GM19351 (cell line): ENCODE measurements around the gene PSMG3.

Source experiments
- ATAC-seq: cut with Tn5 transposase; IDR thresholded peaks from one replicate; pipeline ENCODE4 v1.9.1; 2021; ENCODE audit warnings: mild to moderate bottlenecking, moderate library complexity; ENCODE audit not compliant: unreplicated experiment

Gene PSMG3

DNA sequence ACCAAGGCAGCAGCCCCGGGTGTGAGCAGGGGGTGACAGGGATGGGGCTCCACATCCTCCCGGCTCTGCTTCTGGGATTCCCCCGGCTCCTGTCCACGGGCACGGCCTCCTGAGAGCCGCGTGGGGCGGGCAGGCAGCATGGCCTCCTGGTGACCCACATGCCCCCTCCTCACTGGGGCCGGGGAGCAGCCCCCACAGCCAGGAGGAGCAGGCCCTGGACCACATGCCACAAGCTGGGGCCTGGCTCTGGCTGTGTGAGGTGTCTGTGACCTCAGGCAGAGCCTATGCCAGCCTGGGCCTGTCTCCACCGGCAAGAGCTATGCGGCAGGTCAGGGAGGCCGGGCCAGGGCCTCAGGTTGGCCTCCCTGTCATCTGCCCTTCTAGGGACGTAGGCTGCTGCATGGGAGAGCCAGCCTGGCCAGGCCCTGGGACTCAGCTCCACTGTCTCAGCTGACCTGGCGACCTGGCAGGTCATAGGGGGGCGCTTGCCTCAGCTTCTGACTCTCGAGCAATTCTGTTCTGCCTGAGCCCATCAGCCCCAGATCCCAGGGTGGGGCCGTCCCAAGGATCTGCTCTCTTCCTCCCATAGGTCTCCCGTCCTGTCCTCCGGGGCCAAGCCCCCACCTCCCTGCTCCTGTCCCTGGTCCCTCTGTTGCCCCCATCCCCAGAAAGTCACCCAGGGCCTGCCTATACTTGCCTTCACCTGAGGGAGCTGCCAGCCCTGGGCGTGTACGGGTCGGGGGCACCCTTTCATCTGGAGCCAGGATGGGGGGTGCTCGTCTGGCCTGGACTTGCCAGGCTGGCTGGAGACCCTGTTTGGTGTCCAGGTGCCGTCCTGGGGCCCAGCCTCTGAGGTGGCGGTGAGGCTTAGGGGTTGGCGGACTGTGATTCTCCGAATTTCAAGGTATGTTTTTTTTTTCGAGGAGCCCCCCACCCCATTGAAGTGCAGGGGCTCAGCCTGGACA lies 9.9 kb downstream of the PSMG3 start:
- ATAC-seq = no peak

DNA sequence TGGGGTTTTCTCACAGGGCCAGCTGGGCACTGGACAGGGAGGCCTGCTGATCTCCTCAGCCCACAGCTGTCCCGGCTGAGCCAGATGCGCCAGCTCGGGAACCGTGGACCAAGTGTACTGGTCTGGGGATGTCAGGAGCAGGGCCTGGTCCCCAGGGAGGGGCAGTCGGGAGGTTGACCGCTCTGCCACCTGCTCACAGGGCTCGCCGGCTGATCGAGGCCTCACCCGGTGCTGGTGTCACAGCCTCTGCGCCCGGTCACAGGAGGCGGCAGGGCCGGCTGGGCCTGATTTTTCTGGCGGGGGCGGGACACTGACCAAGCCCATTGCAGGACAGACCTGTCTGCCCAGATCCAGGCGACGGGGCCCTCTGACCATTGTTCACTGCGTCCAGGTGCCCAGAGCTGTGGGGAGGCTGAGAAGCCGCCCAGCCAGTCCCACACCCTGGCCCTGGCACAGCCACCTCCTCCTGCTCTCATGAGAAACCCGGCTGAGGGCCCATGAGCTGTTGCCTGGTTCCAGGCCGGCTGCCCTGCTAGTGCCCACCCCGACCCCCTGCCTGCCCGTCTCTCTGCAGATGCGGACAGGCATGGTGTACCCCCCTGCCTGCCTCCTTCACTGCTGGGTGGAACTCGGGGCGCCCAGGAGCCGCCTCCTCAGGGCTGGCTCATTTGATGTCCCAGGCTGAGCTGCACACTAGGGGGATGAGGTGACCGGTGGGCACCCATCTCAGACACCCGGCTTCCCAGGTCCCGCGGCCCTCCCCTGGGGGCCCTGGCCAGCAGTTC lies 10.8 kb downstream of the PSMG3 start:
- ATAC-seq = no peak

DNA sequence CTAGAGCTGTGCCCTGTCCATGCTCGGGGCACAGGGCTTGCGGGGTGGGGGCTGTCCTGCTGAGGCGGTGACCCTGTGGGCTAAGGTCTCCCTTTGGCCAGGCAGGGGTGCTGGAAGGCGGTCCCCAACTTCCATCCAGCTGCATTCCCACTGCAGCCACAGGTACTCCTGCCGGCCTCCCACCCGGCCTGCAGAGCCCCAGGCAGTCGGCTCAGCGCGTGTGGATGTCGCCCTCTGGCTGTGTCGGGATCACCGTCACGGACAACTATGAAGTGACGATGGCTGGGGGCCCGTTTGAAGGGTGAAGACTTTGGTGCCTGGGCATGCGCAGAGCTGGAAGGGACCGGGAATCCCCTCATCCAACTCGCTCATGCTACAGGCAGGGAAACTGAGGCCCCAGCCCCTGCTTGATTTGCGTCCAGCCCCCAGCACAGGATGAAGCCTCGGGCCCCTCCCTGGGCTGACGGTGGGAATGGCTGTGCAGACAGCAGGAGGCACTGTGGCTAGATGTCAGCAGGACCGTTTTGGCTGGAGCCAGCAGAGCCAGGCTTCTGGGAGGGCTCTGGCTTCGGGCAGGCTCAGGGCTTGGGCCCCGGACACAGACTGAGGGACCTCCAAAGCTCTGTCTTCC lies 11.5 kb downstream of the PSMG3 start:
- no peak for ATAC-seq

DNA sequence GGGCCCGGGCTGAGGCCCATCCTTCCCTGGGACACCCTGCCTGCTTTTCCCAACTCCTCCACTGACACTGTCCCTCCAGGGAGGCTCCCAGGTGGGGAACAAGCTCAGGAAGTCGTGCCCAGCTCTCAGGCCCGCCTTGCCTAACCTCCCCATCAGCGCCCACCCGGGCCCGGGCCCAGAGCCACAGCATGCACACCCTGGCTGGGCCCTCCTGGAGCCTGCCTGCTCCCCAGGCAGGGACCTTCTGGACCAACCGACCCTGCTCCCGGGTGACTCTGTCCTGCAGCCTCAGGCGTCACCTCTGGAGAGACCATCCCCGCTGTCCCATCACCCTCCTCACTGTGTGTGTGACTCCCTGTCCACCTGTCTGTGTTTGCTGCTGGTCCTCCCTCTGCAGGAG lies 12.1 kb downstream of the PSMG3 start:
- no peak for ATAC-seq

DNA sequence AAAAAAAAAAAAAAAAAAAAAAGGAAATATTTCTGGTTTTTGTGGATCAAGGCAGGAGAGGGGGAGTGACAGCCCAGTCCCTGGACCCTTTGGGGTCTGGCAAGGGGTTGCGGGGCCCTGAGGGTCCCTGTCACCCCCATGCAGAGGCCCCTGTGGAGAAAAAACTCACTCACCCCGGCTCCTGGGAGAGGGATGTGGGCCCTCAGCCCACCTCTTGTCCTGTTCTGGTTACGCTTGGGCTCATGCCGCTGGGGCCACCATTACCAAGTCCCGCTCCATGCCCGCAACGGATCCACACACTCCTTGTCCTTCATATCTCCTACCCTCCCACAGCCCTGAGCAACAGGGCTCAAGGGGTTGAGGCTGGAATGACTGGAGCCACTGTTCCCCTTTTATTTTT lies 12.8 kb downstream of the PSMG3 start:
- no peak for ATAC-seq

DNA sequence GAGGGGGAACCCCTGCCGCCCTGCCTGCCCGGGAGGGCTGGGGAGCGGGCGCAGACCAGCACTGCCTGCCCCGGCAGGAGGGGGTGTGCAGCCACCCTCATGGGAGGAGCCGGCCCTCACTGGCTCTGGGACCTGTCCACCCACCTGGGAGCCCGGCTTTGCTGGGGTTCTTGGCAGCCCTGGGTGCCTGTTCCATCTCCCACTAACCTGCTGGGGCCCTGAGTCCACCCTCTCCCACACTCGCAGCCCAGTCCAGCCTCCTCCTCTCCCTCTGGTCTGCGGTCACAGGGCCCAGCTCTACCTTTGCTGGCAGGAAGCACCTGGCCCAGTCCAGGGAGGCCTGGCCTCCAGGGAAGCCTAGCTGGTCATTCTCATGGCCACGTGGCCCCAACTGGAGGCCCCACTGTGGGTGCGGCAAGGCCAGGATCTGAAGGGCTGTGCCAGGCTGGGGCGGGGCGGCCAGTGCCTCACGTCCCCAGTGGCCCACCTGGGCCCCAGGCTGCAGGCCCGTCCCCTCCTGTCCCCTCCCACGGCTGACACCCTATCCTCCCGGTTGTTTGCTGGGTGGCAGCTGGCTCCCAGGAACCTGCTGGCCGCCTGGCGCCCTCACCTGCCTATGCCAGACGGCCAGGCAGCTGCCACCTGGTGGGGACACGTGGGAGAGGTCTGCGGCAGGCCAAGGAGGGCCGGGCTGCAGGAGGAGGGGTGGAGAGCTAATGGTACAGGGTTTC lies 13.9 kb downstream of the PSMG3 start, which contains the start of gene TMEM184A:
TSS of gene TMEM184A (minus strand) at position 393 of the 731 bp plus-strand sequence. CDS start 721 bp downstream, outside the sequence.
- ATAC-seq = no peak

DNA sequence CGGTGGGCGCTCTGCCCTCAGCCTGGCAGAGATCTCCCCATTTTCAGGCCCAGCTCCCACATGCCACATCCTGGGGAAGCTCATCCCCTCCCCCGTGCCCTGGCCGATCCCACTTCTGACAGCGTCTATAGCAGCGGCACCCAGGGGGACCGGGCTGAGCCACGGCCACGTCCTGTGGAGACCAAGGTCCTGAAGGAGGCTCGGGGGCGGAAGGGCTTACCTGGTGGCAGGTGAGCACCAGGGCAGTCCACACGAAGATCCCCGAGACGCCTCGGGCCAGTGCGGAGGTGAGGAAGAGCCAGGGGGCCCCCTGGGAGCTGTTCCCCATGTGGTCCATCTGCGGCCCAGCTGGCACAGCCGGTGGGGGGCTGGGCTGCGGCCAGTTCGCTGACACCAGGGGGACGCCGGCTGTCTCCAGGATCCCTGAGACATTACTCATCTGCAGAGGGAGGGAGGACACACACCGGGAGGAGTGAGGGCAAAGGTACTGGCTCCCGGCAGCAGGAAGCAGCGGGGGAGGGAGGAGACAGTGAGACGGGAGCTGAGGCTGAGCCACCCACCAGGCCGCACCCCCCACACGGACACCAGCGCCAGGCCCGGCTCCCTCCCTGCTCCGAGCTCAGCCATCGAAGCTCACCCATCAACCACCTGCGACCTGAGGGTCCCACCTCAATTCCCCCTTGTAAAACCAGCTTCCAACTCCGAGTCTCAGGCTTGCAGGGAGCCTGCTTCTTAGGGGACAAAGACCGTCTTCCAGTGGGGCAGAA lies 14.6 kb downstream of the PSMG3 start:
- ATAC-seq = no peak

DNA sequence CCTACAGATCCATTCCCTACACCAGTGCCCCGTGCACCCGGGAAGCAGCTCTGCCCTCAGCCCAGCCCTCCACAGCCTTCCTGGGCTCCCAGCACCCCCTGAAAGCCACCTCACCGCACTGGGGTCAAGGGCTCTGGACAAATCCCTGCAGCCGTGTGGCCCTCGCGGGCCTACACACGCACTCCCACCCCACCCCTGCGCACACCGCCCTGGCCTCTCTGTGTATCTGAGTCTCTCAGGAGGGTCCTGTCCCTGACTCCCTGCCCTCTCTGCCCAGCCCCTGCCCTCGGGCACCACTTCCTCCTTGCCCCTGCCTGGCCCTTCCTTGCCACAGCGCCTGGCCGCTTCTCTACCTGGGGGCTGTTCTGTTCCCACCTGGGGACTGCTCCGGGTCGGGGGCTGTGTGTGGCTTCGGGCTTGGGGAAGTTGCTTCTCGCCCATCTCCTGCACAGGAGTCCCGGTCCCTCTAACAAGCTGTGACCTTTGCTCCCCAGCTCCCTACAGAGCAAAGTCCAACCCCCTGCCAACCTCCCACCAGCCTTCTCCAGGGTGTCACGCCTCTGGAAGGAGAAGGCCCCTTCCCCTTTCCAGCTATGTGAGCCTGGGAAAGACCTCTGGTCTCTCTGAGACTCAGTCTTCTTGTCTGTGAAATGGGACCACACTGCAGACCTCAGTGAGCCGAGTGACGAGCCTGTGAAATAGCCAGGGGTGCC lies 15.3 kb downstream of the PSMG3 start:
- ATAC-seq = no peak

DNA sequence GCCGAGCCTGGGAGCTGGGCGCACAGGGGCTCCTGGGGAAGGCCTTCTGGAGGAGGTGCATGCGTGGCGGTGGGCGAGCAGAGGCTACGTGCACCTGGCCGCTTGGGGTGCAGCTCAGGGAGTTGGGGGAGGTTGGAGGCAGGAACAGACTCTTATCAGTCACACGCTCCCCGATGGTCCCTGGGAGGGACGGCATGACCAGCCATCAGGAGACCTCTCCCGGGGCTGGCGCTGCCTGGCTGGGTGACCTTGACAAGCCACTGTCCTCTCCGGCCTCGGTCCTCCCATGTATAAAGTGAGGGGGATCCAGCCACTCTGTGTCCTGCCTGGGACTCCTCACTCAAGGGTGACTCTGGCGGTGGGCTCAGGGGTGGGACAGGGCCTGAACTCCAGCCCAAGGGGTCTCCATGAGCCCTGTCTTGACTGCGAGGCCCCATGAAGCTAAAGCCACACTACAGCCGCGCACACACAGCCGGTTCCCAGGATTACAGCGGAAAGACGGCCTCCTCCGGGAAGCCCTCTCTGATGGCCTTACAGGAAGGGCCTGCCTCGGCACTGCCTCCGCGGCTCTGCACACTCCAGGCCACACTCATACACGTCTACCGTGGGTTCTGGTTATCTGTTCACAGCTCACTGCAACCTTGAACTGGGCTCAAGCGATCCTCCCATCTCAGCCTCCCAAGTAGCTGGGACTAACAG lies 16.2 kb downstream of the PSMG3 start:
- no peak for ATAC-seq

DNA sequence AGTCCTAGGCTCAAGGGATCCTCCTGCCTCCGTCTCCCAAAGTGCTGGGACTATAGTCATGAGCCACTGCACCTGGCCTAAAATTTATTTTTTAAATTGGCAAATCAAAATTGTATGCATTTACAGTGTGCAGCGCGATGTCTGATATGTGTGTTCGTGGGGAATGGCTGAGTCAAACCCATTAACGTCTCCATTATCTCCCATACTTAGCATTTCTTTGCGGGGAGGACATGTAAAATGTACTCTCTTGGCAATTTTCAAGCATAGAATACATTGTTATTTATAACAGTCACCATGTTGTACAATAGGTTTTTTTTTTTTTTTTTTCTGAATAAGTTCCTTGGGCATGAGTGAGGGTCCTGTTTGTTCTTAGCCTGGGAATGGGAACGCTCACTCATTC lies 17.6 kb downstream of the PSMG3 start:
- ATAC-seq = no peak

DNA sequence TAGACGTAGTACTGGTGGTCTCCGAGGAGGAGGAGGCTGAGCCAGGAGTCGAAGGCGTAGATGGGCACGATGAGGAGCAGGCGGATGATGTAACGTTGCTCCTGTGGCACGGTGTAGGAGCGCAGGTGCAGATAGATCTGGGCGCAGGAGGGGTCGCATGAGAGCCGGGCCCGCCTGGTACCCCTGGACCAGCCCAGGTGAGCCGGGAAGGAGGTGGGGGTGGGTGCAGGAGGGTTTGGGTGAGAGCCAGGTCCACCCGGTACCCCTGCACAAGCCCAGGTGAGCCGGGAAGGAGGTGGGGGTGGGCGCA lies 19.0 kb downstream of the PSMG3 start:
- no peak for ATAC-seq

DNA sequence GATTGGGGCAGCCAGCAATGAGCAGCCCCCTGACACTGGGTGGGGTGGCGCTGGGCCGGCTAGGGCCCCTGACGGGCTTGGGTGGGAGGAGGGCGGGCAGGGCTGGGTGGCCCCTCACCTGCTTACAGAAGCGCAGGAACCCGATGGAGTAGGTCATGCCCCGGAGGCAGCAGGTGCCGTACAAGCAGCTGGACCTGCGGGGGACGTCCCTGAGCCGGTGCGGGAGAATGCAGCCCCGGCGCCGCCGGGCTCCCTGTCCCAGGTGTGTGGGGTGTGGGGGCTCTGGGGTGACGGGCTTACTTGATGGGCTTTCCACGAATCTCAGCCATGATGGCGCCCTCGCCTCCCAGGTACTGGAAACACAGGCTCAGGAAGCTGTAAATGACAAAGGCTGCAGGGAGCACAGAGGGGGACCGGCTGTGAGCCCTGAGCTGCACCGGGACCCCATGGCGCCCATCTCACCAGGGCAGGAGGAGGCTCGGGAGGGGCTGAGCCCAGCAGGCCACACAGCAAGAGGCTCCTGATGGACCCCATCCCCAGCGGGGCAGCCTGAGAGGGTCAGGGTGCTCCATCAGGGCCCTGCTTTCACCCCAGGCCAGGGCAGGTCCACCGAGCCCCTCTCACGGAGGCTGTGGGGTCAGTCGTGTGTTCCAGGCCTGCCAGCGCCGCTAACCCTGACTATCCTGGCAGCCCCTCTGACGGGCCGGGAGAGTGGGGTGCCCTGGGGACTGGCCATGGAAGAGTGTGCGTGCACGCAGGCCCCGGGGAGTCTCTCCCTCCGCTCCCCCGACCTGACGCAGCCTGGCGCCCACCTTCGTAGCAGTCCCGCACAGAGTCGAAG lies 19.6 kb downstream of the PSMG3 start:
- no peak for ATAC-seq

DNA sequence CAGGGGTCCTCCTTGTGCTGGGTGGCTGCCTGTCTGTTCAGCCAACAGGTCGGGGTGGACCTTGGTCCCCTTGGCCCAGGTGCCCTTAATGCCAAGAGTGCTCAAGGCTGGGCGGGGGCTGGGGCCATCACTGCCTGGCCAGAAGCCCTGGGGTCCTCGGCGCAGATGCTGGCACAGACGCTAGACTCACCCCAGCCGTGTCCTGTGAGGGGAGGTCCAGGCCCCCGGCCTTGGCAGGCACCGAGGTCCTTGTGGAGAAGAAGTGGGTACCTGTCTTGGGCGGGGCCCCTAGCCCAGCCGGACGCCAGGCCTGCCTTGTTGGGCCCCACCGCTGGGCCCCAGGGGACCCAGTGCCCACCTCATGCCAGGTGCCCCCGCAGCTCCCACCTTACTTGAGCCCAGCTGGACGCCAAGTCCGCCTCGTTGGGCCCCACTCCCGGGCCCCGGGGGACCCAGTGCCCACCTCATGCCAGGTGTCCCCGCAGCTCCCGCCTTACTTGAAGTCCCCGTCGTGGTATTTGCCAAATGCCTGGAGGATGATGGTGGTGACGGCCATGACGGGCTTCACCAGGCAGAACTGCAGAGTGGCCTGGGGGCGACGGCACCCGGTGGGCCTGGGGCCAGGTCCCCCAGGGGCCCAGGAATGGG lies 20.4 kb downstream of the PSMG3 start:
- no peak for ATAC-seq

DNA sequence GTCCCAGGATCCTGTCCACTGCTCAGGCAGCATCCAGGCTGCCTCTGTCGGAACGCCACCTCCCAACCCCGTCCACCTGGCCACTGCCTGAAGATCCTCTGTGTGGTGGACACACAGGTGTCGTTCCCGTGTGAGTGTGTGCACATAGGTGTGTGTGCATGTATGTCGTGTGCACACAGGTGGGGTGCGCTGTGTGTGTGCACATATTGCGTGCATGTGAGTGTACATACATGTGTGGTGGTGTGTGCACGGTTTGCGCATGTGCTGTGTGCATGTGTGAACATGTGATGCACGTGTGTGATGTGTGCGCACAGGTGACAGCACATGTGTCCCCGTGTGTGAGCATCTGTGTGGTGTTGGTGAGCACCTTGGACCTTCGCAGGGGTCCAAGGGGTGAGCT lies 20.9 kb downstream of the PSMG3 start:
- no peak for ATAC-seq

DNA sequence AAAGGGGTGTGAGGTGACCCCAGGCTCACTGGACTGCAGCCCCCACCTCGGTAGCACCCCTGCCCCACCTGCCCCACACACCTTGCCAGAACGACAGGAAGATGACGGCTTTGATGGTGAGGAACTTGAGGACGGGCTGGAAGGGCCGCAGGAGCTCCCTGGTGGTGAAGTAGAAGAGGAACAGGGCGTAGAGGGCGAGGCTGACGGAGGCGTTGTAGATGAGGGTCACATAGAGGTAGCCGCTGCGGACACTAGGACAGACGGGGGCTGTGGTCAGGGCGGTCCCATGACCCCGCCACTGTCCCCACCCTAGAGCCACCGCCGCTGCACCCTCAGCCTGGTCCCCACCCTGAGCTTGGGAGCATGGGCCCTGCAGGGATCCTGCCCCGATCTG lies 21.4 kb downstream of the PSMG3 start:
- ATAC-seq = no peak

DNA sequence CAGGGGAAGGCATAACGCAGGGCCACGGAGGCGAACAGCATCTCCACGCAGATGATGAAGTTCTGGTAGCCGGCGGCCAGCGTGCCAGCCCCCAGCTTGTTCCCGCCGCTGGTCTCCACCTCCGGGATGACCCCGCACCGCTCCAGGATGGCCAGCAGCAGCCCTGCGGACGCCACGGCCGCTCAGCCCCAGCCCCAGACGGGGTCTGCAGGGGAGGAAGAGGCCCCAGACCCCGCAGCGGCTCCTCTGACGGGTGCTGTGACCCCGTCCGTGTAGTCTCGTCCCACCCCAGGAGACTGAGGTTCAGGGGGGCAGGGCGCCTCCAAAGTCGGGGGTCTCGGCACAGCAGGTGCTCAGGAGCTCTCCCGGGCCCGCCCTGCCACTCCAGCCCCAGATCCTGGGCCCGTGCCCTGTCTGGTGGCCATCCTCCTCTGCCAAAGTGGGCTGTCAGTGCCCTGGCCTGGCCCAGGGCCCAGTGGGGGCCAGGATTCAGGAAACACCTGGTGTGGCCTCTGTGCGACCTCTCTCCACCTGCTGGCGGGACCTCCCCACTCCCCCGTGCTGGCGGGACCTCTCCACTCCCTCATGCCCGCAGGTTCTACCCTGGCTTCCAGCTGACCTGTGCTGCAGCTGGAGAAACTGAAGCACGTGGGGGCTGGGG lies 21.9 kb downstream of the PSMG3 start:
- no peak for ATAC-seq
